Astrocyte (in vitro differentiated cells and primary cell): Measurements from ENCODE around the gene PLCG1.

Experiments used
- EZH2 ChIP-seq: IDR thresholded peaks from 2 replicates; pipeline ENCODE4 v1.6.1; 2012; ENCODE audit warnings: mild to moderate bottlenecking, low read length, inconsistent platforms; ENCODE audit not compliant: insufficient read depth
- TF ChIP-seq, protein P1 (sequence below): IDR thresholded peaks from 2 replicates; pipeline ENCODE4 v1.5.1; 2011; ENCODE audit warnings: low read depth, mild to moderate bottlenecking, inconsistent platforms, low read length, moderate library complexity; ENCODE audit not compliant: insufficient read depth

DNA sequence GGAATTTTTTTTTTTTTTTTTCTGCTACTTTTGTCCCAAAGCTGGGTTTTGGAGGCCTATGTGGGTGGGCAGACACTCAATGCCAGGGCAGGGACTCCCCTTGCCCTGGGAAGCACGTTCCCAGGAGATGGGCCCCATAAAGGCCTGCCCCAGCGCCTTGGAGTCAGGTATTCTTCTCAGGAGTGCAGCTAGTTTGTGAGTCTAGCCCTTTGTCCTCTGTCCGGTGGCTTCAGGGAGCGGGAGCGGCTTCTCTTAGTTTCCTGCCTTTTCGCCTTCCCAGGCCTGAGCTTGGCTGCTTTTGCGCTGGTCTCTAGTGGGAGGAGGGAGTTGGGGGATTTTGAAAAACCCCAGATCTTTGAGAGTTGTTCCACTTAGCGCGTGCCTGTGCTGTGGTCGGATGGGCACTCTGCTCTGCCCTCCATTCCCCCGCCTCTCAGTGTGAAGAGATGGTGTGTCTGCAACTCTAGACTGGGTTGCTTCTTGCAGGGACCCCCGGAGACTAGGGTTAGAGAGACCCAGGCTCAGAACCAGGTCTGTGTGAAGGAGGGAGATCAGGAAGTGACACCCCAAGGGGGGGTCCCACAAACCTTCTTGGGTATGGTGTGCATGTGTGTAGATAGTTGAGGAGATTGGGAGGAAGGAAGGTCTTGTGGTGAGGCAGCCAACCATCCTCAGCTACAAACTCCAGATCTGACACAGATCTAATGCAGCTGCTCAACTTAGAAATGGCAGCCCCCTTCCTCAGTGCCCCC lies 1.3 kb downstream of the PLCG1 start:
- TF ChIP-seq, protein P1, sequence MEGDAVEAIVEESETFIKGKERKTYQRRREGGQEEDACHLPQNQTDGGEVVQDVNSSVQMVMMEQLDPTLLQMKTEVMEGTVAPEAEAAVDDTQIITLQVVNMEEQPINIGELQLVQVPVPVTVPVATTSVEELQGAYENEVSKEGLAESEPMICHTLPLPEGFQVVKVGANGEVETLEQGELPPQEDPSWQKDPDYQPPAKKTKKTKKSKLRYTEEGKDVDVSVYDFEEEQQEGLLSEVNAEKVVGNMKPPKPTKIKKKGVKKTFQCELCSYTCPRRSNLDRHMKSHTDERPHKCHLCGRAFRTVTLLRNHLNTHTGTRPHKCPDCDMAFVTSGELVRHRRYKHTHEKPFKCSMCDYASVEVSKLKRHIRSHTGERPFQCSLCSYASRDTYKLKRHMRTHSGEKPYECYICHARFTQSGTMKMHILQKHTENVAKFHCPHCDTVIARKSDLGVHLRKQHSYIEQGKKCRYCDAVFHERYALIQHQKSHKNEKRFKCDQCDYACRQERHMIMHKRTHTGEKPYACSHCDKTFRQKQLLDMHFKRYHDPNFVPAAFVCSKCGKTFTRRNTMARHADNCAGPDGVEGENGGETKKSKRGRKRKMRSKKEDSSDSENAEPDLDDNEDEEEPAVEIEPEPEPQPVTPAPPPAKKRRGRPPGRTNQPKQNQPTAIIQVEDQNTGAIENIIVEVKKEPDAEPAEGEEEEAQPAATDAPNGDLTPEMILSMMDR = no peak
- no peak for TF ChIP-seq EZH2
